Thyroid gland (tissue), 4 donors: ENCODE results near the gene PPP1R9A.

Experiments
- POLR2A ChIP-seq, 2 donors: fragments of 450-650 bp; IDR thresholded peaks; one replicate each; pipeline ENCODE4 v1.6.1; 2017; ENCODE audit warnings: antibody characterized with exemption in 2 of 2, mild to moderate bottlenecking in 2 of 2, moderate library complexity in 1 of 2
- TF ChIP-seq, protein P1 (sequence below), 6 experiments: fragments of 200-600 bp in 3 of 6; fragments of 450-650 bp in 3 of 6; sonication (generic) in 3 of 6; IDR thresholded peaks; one replicate each; pipeline ENCODE4 v1.5.1; 2016 to 2019; ENCODE audit warnings: antibody characterized with exemption in 6 of 6, mild to moderate bottlenecking in 2 of 6, inconsistent platforms in 1 of 6, moderate library complexity in 1 of 6

DNA sequence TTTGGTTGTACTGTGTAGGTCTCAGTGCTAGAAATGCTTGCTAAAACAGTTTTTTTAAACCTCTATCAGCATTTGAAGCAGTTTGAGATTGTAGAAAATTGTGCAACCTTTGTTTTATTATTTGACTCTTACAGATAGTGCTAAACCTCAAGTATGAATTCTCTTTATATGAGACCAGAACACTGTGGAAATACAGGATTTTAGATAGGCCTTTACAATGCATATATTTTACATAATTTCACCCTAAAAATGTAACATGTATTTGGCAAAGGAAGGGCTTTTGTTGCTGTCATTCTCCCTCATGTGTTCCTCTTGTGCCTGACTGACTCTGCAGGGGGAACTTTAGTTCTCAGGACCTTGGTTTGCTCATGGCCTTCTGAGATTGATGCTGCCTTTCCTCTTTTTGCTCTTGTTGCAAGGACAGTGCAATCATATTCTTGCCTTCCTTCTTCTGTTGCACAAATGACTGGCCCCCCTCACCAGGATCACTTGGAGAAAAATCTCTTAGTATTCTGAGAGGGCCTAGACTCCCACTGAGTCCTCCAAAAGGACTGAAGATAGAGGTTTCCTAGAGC lies 188.7 kb downstream of the PPP1R9A start:
- TF ChIP-seq, protein P1, sequence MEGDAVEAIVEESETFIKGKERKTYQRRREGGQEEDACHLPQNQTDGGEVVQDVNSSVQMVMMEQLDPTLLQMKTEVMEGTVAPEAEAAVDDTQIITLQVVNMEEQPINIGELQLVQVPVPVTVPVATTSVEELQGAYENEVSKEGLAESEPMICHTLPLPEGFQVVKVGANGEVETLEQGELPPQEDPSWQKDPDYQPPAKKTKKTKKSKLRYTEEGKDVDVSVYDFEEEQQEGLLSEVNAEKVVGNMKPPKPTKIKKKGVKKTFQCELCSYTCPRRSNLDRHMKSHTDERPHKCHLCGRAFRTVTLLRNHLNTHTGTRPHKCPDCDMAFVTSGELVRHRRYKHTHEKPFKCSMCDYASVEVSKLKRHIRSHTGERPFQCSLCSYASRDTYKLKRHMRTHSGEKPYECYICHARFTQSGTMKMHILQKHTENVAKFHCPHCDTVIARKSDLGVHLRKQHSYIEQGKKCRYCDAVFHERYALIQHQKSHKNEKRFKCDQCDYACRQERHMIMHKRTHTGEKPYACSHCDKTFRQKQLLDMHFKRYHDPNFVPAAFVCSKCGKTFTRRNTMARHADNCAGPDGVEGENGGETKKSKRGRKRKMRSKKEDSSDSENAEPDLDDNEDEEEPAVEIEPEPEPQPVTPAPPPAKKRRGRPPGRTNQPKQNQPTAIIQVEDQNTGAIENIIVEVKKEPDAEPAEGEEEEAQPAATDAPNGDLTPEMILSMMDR (IDR thresholded peaks at IDR 0.05), result no peak
- no peak for TF ChIP-seq POLR2A (IDR thresholded peaks at IDR 0.05)
